ENCODE results near the gene ABCA2.

- TF ChIP-seq CTCF (IDR thresholded peaks at IDR 0.05) (no peak), POLR2A (IDR thresholded peaks at IDR 0.05) (no peak), POLR2AphosphoS5 (IDR thresholded peaks at IDR 0.05) (no peak), EP300 (IDR thresholded peaks at IDR 0.05) (no peak)
These were observed 32.2 kb downstream of the ABCA2 start for GRCh38 chr9:136995772-136996311.
